Calu3 (cell line): ENCODE results near the gene MBD5. TPM values are rescaled to one million over a fixed set of nuclear protein-coding genes. Genes with fewer than 3 reads are reported as not detected.

Experiments used
- Bru-seq: library from RNA; stranded (reverse); fragments of 400-500 nt; gene quantifications from one replicate; lab custom pipeline; 2021; lab: Mats Ljungman, UMichigan
- BruChase-seq, 2 experiments: library from RNA; stranded (reverse); fragments of 400-500 nt; gene quantifications; one replicate each; lab custom pipeline; 2021; lab: Mats Ljungman, UMichigan
- BruUV-seq: library from RNA; stranded (reverse); fragments of 400-500 nt; replicated peaks from 2 replicates; lab custom pipeline; 2021; lab: Mats Ljungman, UMichigan
- CTCF ChIA-PET: fragments of 300-600 bp; sonication (Branson Sonifier 250); formaldehyde crosslinking; loops from one replicate; lab custom pipeline; 2022; ENCODE audit warnings: antibody characterized with exemption; lab: Charles Lee
- DNase-seq: peaks from one replicate; pipeline ENCODE4 v3.0.0; 2022
- H3K27ac Mint-ChIP-seq: one replicate; pipeline ENCODE4 v1.8.0; 2022; ENCODE audit warnings: mixed read lengths; ENCODE audit not compliant: unreplicated experiment
- H3K27me3 Mint-ChIP-seq: one replicate; pipeline ENCODE4 v1.8.0; 2022; ENCODE audit warnings: mixed read lengths; ENCODE audit not compliant: unreplicated experiment
- H3K36me3 Mint-ChIP-seq: one replicate; pipeline ENCODE4 v1.8.0; 2022; ENCODE audit warnings: mild to moderate bottlenecking, moderate library complexity, mixed read lengths; ENCODE audit not compliant: insufficient read depth, unreplicated experiment
- H3K4me1 Mint-ChIP-seq: one replicate; pipeline ENCODE4 v1.8.0; 2022; ENCODE audit warnings: mild to moderate bottlenecking, low read depth, mixed read lengths; ENCODE audit not compliant: unreplicated experiment
- H3K4me3 Mint-ChIP-seq: one replicate; pipeline ENCODE4 v1.8.0; 2022; ENCODE audit warnings: mild to moderate bottlenecking, low read depth, moderate library complexity, mixed read lengths; ENCODE audit not compliant: unreplicated experiment
- H3K9me3 Mint-ChIP-seq: one replicate; pipeline ENCODE4 v1.8.0; 2022; ENCODE audit warnings: low read depth, mixed read lengths; ENCODE audit not compliant: unreplicated experiment
- CTCF ChIP-seq: fragments of 200-600 bp; IDR thresholded peaks from one replicate; pipeline ENCODE4 v1.8.0; 2022; ENCODE audit warnings: antibody characterized with exemption; ENCODE audit not compliant: unreplicated experiment
- intact Hi-C: fragments of 100-400 bp; cut with micrococcal nuclease; formaldehyde crosslinking; loops from one replicate; pipeline ENCODE4 v1.10.0; 2022; ENCODE audit not compliant: unreplicated experiment
- long read RNA-seq: library from polyadenylated mRNA; stranded (forward); transcript quantifications from one replicate; pipeline ENCODE4 v2.0.0, GENCODE V29; 2022
- total RNA-seq: library from RNA; stranded (reverse); gene quantifications from 2 replicates; pipeline ENCODE4 v1.2.3, GENCODE V29; 2022

The MBD5 gene
- total RNA-seq (32.8 and 36.4 TPM in 2 replicates), Bru-seq, nascent RNA (percentile 69 among the genes with signal in this experiment), BruChase-seq, experiment 1, labeled RNA remaining after a 6-hour chase (percentile 68 among the genes with signal in this experiment), BruChase-seq, experiment 2, labeled RNA remaining after a 2-hour chase (percentile 71 among the genes with signal in this experiment)
- long read RNA-seq, full-length matches to known transcripts = 6 of 14 reads
- long read RNA-seq, partial matches to known transcripts = 1 of 14 reads
- long read RNA-seq, other reads (novel, unspliced or antisense) = 7 of 14 reads

DNA sequence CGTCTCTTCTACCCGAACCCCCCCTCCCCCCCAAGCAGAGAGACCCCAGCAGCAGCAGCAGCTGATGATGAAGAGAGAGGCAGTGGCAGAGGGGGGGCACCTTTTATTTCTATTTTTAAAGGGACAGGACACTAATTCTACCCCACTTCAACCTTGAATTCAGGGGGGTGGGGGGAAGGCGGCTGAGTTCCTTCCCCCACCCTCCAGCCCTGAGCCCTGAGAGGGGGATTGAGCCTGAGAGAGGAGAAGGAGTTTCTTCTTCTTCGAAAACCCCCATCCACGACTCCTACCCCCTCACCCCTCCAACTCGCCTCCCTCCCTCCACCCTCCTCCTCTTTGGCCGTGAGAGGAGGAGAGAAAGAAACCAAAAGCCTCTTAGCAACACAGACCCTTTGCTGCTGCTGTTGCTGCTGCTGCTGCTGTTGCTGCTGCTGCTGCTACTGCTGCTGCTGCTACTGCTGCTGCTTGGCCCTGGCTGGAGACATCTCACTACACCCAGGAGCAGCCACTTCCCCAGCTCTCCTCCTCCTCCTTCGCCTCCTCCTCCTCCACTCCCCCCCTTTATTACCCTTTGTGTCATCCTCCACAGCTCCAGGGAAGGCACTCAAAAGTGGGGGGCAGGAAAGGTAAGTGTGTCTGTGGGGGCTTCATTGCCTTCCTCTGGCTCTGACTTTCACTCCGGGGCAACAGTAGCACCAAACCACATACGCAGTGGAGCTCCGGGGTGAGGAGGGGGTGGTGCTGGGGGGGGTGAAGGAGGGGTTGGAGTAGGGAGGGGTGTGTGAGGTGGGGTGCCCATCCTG, at the start of gene MBD5:
MBD5 (plus strand) TSS at position 33 of the 803 bp plus-strand sequence.
- no peaks in the 10 kb centered on the region for H3K9me3 Mint-ChIP-seq
- peak within 1 kb of the TSS; percentile 98 for H3K4me3 Mint-ChIP-seq
- H3K4me1 Mint-ChIP-seq = peaks cover 34% of the 10 kb centered on the region
- CTCF ChIA-PET = interaction anchor here (0.6 to 1.4 kb wide), 19 partner anchors 8 to 906 kb away, joined by 3 to 24 read pairs (median 3); no protein-coding TSS in a partner anchor
- peak; percentile 14 for DNase-seq
- no TSS peak for BruUV-seq
- intact Hi-C loops = no loop called here
- peak within 1 kb of the TSS; percentile 90 for H3K27ac Mint-ChIP-seq
- no peaks in the 10 kb centered on the region for H3K27me3 Mint-ChIP-seq
- no peak for TF ChIP-seq CTCF
- H3K36me3 Mint-ChIP-seq = peaks cover 37% of the 10 kb centered on the region

DNA sequence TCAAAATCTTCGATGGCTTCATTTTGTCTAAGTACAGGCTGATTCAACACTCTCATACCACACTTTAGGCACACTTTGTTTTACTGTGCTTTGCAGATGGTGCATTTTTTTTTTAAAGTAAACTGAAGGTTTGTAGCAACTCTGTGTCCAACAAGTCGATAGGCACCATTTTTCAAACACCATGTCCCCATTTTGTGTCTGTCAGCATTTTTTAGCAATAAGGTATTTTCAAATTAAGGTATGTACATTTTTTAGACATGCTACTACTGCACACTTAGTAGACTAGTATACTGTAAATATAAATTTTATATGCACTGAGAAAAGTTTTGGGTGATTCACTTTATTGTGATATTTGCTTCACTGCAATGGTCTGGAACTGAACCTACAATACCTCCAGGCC, 44.8 kb upstream of the MBD5 start:
- Mint-ChIP-seq H3K4me1 (no peaks in the 10 kb centered on the region), H3K27me3 (no peaks in the 10 kb centered on the region), H3K4me3 (no peak overlapping the region), H3K9me3 (no peaks in the 10 kb centered on the region), H3K27ac (no peak overlapping the region), H3K36me3 (no peaks in the 10 kb centered on the region)
- TF ChIP-seq CTCF = no peak
- DNase-seq = no peak
- intact Hi-C loops = no loop called here
- CTCF ChIA-PET = no interaction called here
- no TSS peak for BruUV-seq

DNA sequence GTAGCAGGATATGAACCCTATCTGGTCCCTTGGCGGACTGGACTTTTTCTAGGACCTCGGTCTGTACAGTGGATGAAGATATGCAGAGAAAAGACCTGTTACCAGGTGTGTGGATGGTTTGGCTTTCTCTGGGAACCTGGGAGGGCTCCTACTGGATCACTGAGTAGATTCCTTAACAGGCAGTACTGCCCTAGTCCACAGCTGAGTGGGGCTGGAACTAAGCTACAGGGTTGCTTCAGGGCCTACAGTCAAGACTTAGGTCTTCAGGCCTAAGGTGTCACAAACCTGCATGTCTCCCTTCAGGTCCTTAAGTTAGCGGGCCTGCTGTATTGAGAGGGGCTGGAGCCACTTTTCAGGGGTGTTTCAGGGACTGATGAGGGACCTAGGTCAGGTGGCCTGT, 43.2 kb upstream of the MBD5 start:
- Mint-ChIP-seq H3K36me3 (no peaks in the 10 kb centered on the region), H3K4me3 (no peak overlapping the region), H3K27ac (no peak overlapping the region), H3K27me3 (no peaks in the 10 kb centered on the region), H3K9me3 (no peaks in the 10 kb centered on the region), H3K4me1 (no peaks in the 10 kb centered on the region)
- intact Hi-C loops = no loop called here
- no peak for DNase-seq
- no TSS peak for BruUV-seq
- no peak for TF ChIP-seq CTCF
- CTCF ChIA-PET = no interaction called here

GRCh38 chr2:147980940-147981528, 39.9 kb upstream of the MBD5 start:
- DNase-seq = no peak
- intact Hi-C loops = no loop called here
- BruUV-seq = no TSS peak
- CTCF ChIA-PET = no interaction called here
- no peak overlapping the region for H3K4me3 Mint-ChIP-seq
- H3K9me3 Mint-ChIP-seq = no peaks in the 10 kb centered on the region
- H3K27ac Mint-ChIP-seq = no peak overlapping the region
- TF ChIP-seq CTCF = no peak
- H3K4me1 Mint-ChIP-seq = no peaks in the 10 kb centered on the region
- H3K36me3 Mint-ChIP-seq = no peaks in the 10 kb centered on the region
- no peaks in the 10 kb centered on the region for H3K27me3 Mint-ChIP-seq
